ENCODE measurements around the gene CRB1. TPM values are rescaled to one million over a fixed set of nuclear protein-coding genes. Genes with fewer than 3 reads are reported as not detected.
A peak's percentile ranks its signal among the peaks of the same experiment; 100 is the strongest.

CRB1 gene
- total RNA-seq, 1 donor from 2014 or later, result not detected

- no peaks in the 10 kb centered on the region for H3K9me3 Mint-ChIP-seq (ENCODE audit: low read depth)
- no peak overlapping the region for H3K27ac Mint-ChIP-seq
- TF ChIP-seq CTCF (IDR thresholded peaks at IDR 0.05; ENCODE audit: unreplicated experiment), result peak; percentile 92
- H3K4me3 Mint-ChIP-seq (ENCODE audit: low read depth), result no peak overlapping the region
- H3K4me1 Mint-ChIP-seq (ENCODE audit: low read depth), result no peaks in the 10 kb centered on the region
- DNase-seq (ENCODE audit: low spot score, unreplicated experiment), result no peak
- no peaks in the 10 kb centered on the region for H3K36me3 Mint-ChIP-seq (ENCODE audit: insufficient read depth)
- H3K27me3 Mint-ChIP-seq, result no peaks in the 10 kb centered on the region
Measured at GRCh38 chr1:197526736-197527371, 258.8 kb downstream of the CRB1 start.

Other genes starting within 250 kb of the CRB1 start
- not detected in 2 replicates for gene F13B, start 201.0 kb upstream of the CRB1 start, total RNA-seq
- 17.1 and 17.5 TPM in 2 replicates for gene ASPM, start 121.6 kb upstream of the CRB1 start, total RNA-seq
- 12.5 and 13.1 TPM in 2 replicates for gene ZBTB41, start 67.0 kb upstream of the CRB1 start, total RNA-seq

Data from progenitor cell of endocrine pancreas (in vitro differentiated cells).